GM12873 (cell line): ENCODE data around the gene EPN3.

Experiments used
- CTCF ChIP-seq: IDR thresholded peaks from 2 replicates; pipeline ENCODE4 v1.5.1; 2012; ENCODE audit warnings: low read depth, mild to moderate bottlenecking, moderate library complexity, low read length, control low read depth; ENCODE audit not compliant: insufficient read depth; ENCODE audit errors: missing control alignments

The EPN3 gene

GRCh38 chr17:50527949-50528474, 4.5 kb upstream of the EPN3 start:
- no peak for TF ChIP-seq CTCF

- TF ChIP-seq CTCF, result no peak
Measured at GRCh38 chr17:50529849-50530248, 2.7 kb upstream of the EPN3 start.

- TF ChIP-seq CTCF, result no peak
Measured at GRCh38 chr17:50531428-50532025, 1.0 kb upstream of the EPN3 start.

GRCh38 chr17:50533185-50533584, 650 bp downstream of the EPN3 start:
- TF ChIP-seq CTCF, result no peak

- TF ChIP-seq CTCF, result no peak
Measured at GRCh38 chr17:50533720-50534148, 1.2 kb downstream of the EPN3 start.

GRCh38 chr17:50534222-50534978, 1.9 kb downstream of the EPN3 start:
- peak; percentile 20 for TF ChIP-seq CTCF

GRCh38 chr17:50534979-50535326, 2.4 kb downstream of the EPN3 start:
- no peak for TF ChIP-seq CTCF
